HEK293 (cell line): ENCODE data around the gene NEU4.

Experiments
- CTCF ChIA-PET: fragments of 350-600 bp; formaldehyde crosslinking; extraction: SDS; loops from one replicate; lab custom pipeline; 2021; ENCODE audit warnings: antibody characterized with exemption; lab: Yijun Ruan, JAX
- POLR2A ChIA-PET: fragments of 300-600 bp; formaldehyde crosslinking; extraction: SDS; loops from one replicate; lab custom pipeline; 2020; ENCODE audit warnings: antibody characterized with exemption, inconsistent platforms; lab: Yijun Ruan, JAX
- H3K27ac ChIP-seq: fragments of 200-500 bp; sonication (Bioruptor generic); 2 replicates; pipeline ENCODE4 v1.5.1; 2014; ENCODE audit warnings: low read depth, low read length, control low read depth, inconsistent platforms; ENCODE audit errors: extremely low read depth
- H3K36me3 ChIP-seq, 2 experiments: fragments of 200-500 bp in 1 of 2; sonication (Bioruptor generic) in 1 of 2; 1 replicate in 1 of 2; 2 replicates in 1 of 2; pipeline ENCODE4 v1.5.1; 2014 to 2017; ENCODE audit warnings: inconsistent platforms in 2 of 2, low read length in 2 of 2; ENCODE audit not compliant: control insufficient read depth in 2 of 2, insufficient read depth in 1 of 2
- H3K4me1 ChIP-seq: fragments of 200-500 bp; sonication (Bioruptor generic); 2 replicates; pipeline ENCODE4 v1.5.1; 2014; ENCODE audit warnings: mild to moderate bottlenecking, low read length, inconsistent platforms; ENCODE audit not compliant: control insufficient read depth, insufficient read depth
- H3K4me3 ChIP-seq: 2 replicates; pipeline ENCODE4 v1.5.1; 2011; ENCODE audit warnings: low read depth, mild to moderate bottlenecking, control low read depth, low read length, moderate library complexity
- H3K9me3 ChIP-seq: fragments of 200-500 bp; sonication (Bioruptor generic); 2 replicates; pipeline ENCODE4 v1.5.1; 2014; ENCODE audit warnings: low read depth, low read length, inconsistent platforms; ENCODE audit not compliant: control insufficient read depth, insufficient read depth
- KLF9 ChIP-seq: fragments of 450-650 bp; formaldehyde crosslinking; IDR thresholded peaks from 2 replicates; pipeline ENCODE4 v1.5.1; 2016; ENCODE audit warnings: missing biosample characterization, missing genetic modification characterization, low read depth
- SALL2 ChIP-seq: fragments of 450-650 bp; formaldehyde crosslinking; IDR thresholded peaks from 2 replicates; pipeline ENCODE4 v1.5.0; 2017; ENCODE audit warnings: missing biosample characterization, mild to moderate bottlenecking, missing genetic modification characterization, borderline replicate concordance
- SP2 ChIP-seq: fragments of 450-650 bp; formaldehyde crosslinking; IDR thresholded peaks from 2 replicates; pipeline ENCODE4 v1.5.1; 2016; ENCODE audit warnings: missing biosample characterization, missing genetic modification characterization
- ZNF157 ChIP-seq: fragments of 450-650 bp; formaldehyde crosslinking; IDR thresholded peaks from 2 replicates; pipeline ENCODE4 v1.5.1; 2016; ENCODE audit warnings: missing biosample characterization, missing genetic modification characterization
- ZNF292 ChIP-seq: fragments of 450-650 bp; formaldehyde crosslinking; IDR thresholded peaks from 2 replicates; pipeline ENCODE4 v1.5.1; 2016; ENCODE audit warnings: low read depth, missing biosample characterization, missing genetic modification characterization, borderline replicate concordance
- ZNF311 ChIP-seq: fragments of 450-650 bp; formaldehyde crosslinking; IDR thresholded peaks from 2 replicates; pipeline ENCODE4 v1.5.1; 2017; ENCODE audit warnings: missing biosample characterization, missing genetic modification characterization, borderline replicate concordance
- ZNF423 ChIP-seq: fragments of 450-650 bp; formaldehyde crosslinking; IDR thresholded peaks from 2 replicates; pipeline ENCODE4 v1.5.1; 2016; ENCODE audit warnings: missing biosample characterization, missing genetic modification characterization
- ZNF501 ChIP-seq: fragments of 450-650 bp; formaldehyde crosslinking; IDR thresholded peaks from 2 replicates; pipeline ENCODE4 v1.5.1; 2016; ENCODE audit warnings: missing biosample characterization, missing genetic modification characterization
- ZNF521 ChIP-seq: fragments of 450-650 bp; formaldehyde crosslinking; IDR thresholded peaks from 2 replicates; pipeline ENCODE4 v1.5.1; 2017; ENCODE audit warnings: missing biosample characterization, mild to moderate bottlenecking, missing genetic modification characterization
- ZNF621 ChIP-seq: fragments of 450-650 bp; formaldehyde crosslinking; IDR thresholded peaks from 2 replicates; pipeline ENCODE4 v1.5.1; 2017; ENCODE audit warnings: missing biosample characterization, missing genetic modification characterization
- ZNF785 ChIP-seq: fragments of 450-650 bp; formaldehyde crosslinking; IDR thresholded peaks from 2 replicates; pipeline ENCODE4 v1.5.1; 2016; ENCODE audit warnings: missing biosample characterization, missing genetic modification characterization
- TF ChIP-seq, protein P1 (sequence below): fragments of 450-650 bp; formaldehyde crosslinking; IDR thresholded peaks from 2 replicates; pipeline ENCODE4 v1.5.1; 2017; ENCODE audit warnings: missing biosample characterization, missing genetic modification characterization
- TF ChIP-seq, protein P2 (sequence below): fragments of 450-650 bp; formaldehyde crosslinking; optimal IDR thresholded peaks from 2 replicates; pipeline ENCODE3; 2016; ENCODE audit warnings: missing biosample characterization, mild to moderate bottlenecking, missing genetic modification characterization
- TF ChIP-seq, protein P3 (sequence below): fragments of 450-650 bp; formaldehyde crosslinking; IDR thresholded peaks from 2 replicates; pipeline ENCODE4 v1.5.1; 2016; ENCODE audit warnings: missing biosample characterization, missing genetic modification characterization
- TF ChIP-seq, protein P4 (sequence below): fragments of 450-650 bp; formaldehyde crosslinking; IDR thresholded peaks from 2 replicates; pipeline ENCODE4 v1.5.1; 2016; ENCODE audit warnings: missing biosample characterization, missing genetic modification characterization

Gene NEU4

DNA sequence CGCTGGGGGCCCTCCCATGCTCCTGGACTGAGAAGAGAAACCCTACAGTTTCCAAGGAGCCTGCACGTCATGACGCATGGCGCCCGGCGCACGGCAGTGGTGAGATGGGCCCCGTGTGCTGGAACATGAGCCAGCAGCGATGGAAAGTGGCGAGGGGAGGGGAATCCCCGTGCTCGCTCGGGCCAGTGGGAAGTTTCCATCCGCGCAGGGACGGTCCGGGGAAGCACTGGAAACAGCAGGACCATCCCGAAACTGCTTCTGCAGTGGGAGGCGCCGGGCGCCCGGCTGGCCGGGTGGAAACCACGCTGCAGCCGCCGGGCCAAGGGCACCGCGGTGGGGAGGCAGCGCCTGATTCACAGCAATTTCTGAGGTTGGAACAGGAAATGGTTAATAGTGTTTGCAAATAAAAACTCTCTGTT is 54.6 kb downstream of the NEU4 start (continued):
- TF ChIP-seq, protein P1, sequence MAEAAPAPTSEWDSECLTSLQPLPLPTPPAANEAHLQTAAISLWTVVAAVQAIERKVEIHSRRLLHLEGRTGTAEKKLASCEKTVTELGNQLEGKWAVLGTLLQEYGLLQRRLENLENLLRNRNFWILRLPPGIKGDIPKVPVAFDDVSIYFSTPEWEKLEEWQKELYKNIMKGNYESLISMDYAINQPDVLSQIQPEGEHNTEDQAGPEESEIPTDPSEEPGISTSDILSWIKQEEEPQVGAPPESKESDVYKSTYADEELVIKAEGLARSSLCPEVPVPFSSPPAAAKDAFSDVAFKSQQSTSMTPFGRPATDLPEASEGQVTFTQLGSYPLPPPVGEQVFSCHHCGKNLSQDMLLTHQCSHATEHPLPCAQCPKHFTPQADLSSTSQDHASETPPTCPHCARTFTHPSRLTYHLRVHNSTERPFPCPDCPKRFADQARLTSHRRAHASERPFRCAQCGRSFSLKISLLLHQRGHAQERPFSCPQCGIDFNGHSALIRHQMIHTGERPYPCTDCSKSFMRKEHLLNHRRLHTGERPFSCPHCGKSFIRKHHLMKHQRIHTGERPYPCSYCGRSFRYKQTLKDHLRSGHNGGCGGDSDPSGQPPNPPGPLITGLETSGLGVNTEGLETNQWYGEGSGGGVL: no peak
- TF ChIP-seq KLF9 (tag by site-specific recombination) (no peak), SP2 (tag by site-specific recombination) (no peak)
- TF ChIP-seq, all 188 proteins: peak for 0

DNA sequence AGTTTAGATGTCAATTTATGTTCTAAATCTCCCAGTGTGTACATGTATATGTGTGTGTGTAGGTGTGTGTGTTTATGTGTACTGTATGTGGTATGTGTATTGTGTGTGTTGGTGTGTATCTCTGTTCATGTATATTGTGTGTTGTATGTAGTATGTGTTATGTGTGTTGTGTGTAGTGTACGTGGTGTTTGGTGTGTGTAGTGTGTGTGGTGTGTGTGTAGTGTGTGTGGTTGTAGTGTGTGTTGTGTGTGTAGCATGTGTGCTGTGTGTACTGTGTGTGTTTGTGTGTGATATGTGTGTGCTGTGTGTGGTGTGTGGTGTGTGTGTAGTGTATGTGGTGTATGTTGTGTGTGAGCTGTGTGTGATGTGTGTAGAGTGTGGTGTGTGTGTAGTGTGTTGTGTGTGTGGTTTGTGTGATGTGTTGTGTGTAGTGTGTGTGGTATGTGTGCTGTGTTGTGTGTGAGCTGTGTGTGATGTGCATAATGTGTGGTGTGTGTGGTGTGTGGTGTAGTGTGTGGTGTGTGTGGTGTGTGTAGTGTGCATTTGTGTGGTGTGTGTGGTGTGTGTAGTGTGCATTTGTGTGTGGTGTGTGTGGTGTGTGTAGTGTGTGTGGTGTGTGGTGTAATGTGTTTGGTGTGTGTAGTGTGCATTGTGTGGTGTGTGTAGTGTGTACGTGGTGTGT is 55.3 kb downstream of the NEU4 start:
- ChIA-PET POLR2A (no interaction called here), CTCF (no interaction called here)
- no peak overlapping the region for H3K27ac ChIP-seq
- H3K4me1 ChIP-seq: no peaks in the 10 kb centered on the region
- no peaks in the 10 kb centered on the region for H3K9me3 ChIP-seq
- H3K36me3 ChIP-seq: no peaks in the 10 kb centered on the region
- TF ChIP-seq ZNF785 (tag by site-specific recombination) (0 out of 2 replicates have a peak, but pooled peaks have one; percentile 21), SALL2 (tag by site-specific recombination) (0 out of 2 replicates have a peak, but pooled peaks have one; percentile 57), ZNF521 (tag by site-specific recombination) (peak; percentile 42; the same call in 1 of the 2 replicates), ZNF157 (tag by site-specific recombination) (no peak), ZNF423 (tag by site-specific recombination) (no peak), ZNF311 (tag by site-specific recombination) (no peak), ZNF621 (tag by site-specific recombination) (peak; percentile 43; the same call in 1 of the 2 replicates), ZNF501 (tag by site-specific recombination) (no peak), ZNF292 (no peak)
- TF ChIP-seq, protein P2, sequence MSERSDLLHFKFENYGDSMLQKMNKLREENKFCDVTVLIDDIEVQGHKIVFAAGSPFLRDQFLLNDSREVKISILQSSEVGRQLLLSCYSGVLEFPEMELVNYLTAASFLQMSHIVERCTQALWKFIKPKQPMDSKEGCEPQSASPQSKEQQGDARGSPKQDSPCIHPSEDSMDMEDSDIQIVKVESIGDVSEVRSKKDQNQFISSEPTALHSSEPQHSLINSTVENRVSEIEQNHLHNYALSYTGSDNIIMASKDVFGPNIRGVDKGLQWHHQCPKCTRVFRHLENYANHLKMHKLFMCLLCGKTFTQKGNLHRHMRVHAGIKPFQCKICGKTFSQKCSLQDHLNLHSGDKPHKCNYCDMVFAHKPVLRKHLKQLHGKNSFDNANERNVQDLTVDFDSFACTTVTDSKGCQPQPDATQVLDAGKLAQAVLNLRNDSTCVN: peak; percentile 19
- TF ChIP-seq, protein P3, sequence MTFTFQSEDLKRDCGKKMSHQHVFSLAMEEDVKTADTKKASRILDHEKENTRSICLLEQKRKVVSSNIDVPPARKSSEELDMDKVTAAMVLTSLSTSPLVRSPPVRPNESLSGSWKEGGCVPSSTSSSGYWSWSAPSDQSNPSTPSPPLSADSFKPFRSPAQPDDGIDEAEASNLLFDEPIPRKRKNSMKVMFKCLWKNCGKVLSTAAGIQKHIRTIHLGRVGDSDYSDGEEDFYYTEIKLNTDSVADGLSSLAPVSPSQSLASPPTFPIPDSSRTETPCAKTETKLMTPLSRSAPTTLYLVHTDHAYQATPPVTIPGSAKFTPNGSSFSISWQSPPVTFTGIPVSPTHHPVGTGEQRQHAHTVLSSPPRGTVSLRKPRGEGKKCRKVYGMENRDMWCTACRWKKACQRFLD (tag by site-specific recombination): no peak
- TF ChIP-seq, protein P1: 0 out of 2 replicates have a peak, but pooled peaks have one; percentile 3
- TF ChIP-seq, protein P4, sequence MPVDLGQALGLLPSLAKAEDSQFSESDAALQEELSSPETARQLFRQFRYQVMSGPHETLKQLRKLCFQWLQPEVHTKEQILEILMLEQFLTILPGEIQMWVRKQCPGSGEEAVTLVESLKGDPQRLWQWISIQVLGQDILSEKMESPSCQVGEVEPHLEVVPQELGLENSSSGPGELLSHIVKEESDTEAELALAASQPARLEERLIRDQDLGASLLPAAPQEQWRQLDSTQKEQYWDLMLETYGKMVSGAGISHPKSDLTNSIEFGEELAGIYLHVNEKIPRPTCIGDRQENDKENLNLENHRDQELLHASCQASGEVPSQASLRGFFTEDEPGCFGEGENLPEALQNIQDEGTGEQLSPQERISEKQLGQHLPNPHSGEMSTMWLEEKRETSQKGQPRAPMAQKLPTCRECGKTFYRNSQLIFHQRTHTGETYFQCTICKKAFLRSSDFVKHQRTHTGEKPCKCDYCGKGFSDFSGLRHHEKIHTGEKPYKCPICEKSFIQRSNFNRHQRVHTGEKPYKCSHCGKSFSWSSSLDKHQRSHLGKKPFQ (tag by site-specific recombination): peak; percentile 46; the same call in 1 of the 2 replicates
- no peak overlapping the region for H3K4me3 ChIP-seq
